Measurements from ENCODE around the gene ERG. TPM values are rescaled to one million over a fixed set of nuclear protein-coding genes. Genes with fewer than 3 reads are reported as not detected.

The ERG gene, protein sequence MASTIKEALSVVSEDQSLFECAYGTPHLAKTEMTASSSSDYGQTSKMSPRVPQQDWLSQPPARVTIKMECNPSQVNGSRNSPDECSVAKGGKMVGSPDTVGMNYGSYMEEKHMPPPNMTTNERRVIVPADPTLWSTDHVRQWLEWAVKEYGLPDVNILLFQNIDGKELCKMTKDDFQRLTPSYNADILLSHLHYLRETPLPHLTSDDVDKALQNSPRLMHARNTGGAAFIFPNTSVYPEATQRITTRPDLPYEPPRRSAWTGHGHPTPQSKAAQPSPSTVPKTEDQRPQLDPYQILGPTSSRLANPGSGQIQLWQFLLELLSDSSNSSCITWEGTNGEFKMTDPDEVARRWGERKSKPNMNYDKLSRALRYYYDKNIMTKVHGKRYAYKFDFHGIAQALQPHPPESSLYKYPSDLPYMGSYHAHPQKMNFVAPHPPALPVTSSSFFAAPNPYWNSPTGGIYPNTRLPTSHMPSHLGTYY
- 62.9 and 65.4 TPM in 2 replicates for total RNA-seq

DNA sequence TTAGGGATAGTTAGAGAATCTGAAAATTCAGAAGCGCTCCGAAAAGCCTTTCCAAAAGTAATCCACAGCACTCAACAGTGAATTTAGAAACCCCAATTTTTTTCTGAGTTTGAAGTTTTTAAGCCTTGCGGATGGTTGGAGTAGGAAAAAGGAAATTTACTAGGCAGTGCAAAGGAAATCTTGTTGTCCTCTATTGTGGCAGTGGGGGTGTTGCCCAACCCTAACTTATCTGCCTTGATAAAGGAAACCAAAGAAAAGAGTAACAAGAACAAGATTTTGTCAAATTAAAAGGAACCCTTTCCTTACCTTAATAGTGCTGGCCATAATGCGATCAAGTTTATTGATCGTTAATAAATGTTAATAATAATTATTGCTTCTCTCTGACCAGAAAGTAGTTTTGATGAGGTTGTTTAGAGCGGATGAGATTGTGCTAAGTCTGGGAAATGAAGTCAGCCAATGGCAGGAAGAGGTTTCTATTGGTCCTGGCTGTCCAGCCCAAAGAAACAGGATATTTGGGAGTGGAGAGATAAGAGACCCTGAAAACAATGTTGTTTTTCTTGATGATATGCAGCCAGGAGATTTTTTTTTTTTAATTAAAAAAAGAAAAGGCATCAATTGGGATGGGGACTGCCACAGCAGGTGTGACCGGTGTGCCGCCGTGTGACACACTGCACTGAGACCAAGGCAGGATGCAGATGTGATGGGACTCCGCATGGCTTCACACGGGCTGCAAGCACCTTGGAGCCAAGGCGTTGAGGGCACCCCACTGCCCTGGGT is at the start of gene ERG:
Gene ERG, minus strand, starts transcription at position 421 of the 777 bp plus-strand sequence. Its CDS starts 97 bp downstream, at position 324.

Other genes with a start within 250 kb of the ERG start
- 0.47 and 2.3 TPM in 2 replicates for gene KCNJ15, start 241.5 kb downstream of the ERG start, total RNA-seq